ENCODE measurements around the gene DNAH11.
"Not testable (repeated sequence)": the region's sequence is repeated elsewhere in the genome, so short reads cannot be mapped to it uniquely, and the experiment has no call there.

DNAH11 gene

DNA sequence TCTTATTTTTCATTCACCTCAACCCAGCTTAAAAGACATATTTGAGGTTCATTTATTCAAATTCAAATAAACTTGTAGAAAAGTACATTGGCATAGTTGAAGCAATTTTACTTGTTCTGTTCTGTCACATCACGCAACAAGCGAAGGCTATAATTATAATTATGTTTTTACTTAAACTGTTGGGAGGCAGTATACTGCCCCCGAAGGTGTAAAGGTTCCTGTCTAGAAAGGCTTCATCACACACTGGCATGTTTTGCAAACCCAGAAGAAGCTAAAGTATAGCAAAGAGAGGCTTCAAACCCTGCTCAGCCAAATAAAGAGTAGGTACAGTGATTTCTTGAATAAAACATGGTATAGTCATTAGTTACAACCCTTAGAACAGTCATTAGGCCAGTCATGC is 340.2 kb downstream of the DNAH11 start:
- DNase-seq: no peak

DNA sequence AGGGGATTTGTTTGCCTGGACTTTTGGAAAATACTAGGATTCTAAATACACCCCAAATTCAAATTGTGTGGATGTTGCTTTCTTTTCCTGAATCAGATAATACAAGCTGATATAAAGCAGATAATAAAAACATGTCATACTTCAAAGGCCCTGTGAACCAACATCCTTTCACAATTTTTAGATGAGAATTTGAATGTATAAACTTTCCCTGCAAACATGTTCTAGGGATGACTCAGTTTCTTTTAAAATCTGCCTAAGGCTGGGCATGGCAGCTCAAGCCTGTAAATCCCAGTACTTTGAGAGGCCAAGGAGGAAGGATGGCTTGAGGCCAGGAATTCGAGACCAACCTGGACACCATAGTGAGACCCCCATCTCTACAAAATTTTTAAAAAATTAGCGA is 340.7 kb downstream of the DNAH11 start:
- DNase-seq: not testable (repeated sequence)

DNA sequence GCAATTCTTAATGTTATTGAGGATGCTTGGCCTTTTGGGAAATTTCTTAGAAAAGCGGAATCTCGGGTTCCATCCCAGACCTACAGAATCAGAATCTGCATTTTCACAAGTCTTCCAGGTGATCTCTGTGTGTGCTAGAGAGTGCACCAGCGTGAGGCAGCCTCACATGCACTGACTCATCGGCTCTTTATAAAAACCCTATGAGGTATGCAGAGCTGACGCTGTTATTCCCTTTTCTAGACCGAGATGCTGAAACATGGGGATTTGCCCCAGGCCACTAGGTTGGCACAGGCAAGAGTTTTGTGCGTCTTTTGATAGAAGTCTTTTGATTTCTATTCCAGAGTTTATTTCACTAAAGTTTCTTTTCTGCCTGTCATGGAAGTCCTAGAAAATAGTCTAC is 341.7 kb downstream of the DNAH11 start:
- DNase-seq: no peak

DNA sequence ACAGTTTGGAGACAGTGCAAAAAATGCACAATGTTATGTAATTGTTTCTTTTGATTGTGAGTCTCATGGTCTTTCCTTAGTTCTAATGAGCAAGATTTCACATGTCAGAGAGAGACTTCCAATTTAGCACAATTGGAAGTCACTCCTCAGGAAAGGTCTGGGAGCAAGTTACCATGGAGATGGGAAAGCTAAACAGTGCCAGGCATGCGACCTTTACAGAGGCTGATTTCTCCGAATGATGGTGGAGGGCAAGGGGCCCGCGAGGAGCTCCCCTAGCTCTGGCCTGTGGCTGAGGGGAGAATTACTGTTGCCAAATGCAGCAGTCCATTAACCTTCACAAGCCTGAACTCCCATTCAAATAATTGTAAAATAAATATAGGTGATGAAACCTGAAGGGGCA is 343.6 kb downstream of the DNAH11 start:
- no peak for DNase-seq

DNA sequence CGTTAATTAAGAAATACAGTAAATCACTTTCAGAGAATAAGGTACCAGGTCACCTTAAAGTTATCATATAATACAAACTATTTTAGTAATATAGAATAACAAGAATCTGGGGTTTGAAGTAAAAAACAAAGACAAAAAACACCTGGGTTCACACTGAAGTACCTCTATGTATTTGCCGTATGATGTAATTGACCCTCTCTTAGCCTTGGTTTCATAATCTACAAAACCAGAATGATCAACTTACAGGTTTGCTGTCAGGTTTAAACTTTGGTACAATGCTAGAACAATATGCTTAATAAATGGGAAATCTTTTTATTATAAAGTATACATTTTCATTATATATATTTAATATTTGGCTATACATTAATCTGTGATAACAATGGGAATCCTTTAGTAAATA is 344.5 kb downstream of the DNAH11 start:
- DNase-seq: no peak

DNA sequence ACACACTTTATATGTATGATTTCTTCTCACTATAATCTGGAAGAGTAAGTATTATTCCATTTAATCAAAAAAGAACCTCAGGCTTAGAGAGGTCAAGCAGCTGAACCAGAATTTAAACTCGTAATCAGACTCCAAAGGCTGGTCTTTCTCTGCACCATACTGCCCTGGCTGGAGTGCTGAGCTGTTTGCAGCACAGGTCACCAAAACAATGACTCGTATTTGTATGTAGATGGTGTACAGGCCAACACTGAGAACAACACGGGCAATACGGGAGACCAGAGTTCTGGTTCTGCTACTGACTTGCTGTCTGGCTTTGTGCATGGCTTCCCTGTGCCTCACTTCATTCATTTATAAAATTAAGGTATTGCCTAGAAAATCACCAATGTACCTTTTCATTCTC is 344.9 kb downstream of the DNAH11 start:
- DNase-seq: no peak

DNA sequence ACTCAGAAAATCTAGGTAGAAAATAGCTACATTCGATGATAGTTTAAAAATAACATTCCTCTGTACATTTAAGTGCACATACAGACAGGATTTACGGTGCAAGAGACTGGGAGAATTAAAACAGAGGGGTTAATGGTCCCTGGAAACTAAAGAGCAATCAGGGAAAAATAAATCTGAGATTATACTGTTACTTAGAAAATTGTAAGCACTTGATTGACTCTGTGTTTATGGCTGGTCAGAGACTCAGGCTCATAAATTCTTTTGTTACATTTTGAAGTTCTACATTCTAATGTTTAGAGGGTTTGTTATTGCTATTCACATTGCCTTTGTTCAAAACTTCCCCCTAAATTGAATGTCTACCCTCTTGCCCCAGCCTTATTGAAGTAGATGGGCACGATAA is 348.5 kb downstream of the DNAH11 start:
- no peak for DNase-seq

DNA sequence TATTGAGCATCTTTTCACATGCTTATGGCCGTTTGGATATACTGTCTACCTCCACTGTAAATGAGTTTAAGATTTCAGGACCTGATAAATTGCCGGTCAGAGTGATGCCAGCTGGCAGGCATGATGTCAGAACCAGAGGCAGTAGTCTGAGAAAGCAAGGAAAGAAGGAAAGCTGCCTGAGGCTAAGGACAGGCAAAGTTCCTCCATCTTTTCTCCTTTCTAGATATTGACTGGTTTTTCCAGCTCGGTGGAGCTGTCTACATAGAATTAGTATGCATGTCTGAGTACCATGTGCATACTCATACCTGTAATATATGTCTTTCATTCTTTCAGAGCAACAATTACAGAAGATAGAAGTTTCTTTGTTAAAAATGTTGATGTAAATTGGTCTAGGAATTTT is 350.6 kb downstream of the DNAH11 start:
- DNase-seq: no peak

DNA sequence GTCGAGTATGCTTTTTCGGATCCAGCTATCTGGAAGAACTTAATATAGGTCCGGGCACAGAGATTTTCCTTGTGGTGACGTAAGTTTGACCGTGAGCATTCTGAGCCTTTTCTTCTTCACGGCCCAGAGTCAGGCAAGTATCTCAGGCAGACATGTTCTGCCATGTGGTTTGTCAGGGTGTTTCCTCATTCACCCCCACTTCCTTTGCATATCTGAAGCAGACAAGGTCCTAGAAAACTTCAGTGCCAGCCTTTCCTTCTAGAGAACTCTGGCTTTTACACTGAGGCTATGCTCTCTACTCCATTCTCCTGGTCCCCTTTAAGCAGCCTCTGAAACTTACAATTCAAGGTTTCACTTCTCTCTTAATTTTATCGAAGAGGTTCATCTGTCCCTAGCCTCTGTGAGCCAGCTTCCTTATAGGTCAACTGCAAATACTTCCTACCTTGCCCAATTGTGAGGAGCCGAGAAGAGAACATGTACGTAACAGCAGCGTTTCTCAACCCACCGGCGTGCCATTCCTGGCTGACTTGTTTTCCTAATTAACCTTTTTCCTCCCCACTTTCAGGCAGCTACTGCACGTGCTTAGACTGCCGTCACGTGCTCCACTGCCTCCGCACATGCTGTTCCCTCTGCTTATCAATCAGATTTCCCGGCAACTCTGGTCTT is 355.6 kb downstream of the DNAH11 start:
- no peak for DNase-seq

DNA sequence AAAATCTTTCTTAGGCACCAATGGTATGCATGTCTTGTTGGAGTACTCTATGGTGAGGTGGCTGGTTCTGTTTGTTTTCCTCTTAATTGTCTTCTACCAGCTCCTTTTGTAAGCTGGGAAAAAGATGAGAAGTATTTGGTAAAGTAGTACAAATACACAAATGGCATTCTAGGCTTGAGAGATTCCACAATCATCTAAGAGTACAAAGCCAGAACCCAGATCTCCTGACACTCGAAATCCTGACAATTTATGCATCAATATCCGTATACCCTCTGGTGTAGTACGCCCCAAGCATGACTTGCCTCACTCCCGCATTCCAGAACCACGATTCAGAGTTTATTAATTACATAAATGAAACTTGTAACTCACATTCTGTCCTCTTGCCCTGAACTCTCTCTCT is 359.4 kb downstream of the DNAH11 start:
- DNase-seq: no peak

DNA sequence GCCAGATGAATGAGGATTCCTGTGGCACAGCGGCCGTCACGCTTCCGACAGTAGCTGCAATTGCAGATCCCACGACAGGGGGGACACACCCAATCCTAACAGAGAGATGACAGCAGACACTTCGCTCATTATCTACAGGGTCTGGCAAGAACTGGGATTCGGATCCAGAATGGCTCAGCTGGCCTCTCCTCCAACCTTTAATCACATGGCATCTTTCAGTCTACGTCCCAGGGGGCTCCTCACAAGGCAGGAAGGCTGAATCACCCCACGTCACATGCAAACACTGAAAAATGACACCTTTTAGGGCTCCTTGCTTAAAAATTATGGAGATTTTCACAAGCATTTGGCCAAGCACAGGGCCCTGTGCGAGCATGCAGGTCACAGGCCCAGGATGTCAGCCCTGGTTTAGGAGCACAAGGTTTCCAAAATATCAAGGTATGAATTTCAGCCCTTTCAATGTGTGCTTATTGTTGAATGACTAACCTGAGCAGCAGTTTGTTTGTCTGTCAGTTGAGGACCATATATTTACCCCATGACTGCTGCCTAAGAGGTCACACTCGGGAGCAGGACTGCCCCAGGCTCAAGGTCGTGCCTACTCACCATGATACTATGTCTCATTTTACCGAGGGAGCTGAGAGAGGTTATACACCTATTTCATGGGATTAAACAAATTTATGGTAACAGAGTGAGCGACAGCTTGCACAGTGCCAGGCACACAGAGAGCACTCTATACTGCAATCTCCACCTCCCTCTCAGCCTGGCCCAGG is 360.4 kb downstream of the DNAH11 start:
- DNase-seq: no peak

DNA sequence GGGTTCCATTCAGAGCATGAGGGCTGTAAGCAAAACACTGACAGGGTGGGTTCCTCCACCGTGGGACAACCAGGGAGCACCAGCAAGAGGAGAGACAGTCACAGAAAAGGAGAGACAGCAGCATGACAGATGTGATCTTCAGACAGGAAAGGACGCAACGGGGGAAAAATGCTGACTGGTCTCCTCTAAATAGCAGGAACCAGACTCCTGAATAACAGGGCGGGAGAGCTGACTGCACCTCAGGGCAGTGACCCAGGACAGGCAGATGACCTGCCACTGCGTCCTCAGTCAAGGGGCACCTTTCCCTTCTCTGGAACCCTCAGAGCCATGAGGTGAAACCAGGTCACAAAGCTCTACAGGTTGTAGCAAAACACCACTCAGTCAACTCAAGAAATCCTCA is 365.9 kb downstream of the DNAH11 start:
- no peak for DNase-seq

DNA sequence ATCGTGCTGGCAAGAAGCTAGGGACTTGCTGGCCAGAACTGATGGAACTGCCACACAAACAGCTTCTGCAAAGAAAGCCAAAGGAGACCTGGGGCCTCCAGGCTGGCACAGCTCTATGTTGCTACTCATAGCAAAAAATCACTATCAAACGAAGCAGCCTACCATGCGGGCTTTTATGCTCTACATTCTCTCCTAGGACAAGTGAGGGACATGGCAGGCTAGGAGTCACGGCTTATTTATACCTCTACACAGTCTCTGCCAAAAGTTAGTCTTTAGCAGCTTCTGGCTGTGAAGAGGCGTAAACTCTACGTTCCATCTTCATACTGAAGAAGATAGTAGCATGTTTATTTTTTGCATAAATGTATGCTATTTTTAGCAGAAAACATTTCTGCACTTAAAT is 367.4 kb downstream of the DNAH11 start:
- no peak for DNase-seq

DNA sequence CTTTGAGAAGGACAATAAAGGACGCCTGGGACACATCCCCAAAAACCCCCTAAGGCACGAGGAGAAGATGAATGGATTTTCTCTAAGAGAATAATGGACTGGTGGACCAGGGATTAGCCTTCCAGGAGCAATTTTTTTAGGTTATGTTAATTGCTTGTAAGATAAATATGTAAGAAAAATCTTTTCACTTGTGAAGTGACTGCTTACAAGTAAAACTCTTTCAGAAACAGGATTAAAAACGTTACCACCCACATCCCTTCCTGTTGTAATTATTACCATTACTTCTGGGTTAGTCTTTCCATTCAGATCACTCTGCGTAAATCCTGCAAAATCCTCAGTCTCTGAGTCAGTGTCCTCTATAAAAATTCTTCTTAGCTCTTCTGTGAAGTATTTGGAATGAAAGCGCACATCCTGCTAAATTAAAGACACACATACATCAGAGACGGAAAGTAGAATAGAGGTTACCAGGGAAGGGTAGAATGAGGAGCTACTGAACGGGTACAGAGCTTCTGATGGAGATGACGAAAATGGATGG is 368.6 kb downstream of the DNAH11 start:
- peak in 1 of 56 donors; percentile 13 for DNase-seq

DNA sequence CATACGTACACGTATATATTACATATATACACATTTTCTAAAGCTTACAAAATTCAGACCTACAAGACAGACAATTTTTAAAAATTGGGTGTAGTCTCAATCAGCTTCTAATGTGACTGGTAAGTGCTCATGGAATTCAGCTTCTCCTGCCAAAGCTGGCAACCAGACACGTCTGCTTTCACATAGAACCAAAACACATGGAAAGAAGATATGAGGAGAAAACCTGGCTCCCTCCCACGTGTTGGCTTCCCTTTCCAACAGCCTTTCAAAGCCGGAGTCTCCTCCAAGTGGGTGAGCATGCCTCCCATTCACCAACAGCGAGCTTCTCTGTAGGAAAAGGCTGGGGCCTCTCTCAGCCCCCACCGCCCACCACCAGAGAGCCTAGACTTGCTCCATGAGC is 369.5 kb downstream of the DNAH11 start:
- DNase-seq: peak in 1 of 56 donors; percentile 5

DNA sequence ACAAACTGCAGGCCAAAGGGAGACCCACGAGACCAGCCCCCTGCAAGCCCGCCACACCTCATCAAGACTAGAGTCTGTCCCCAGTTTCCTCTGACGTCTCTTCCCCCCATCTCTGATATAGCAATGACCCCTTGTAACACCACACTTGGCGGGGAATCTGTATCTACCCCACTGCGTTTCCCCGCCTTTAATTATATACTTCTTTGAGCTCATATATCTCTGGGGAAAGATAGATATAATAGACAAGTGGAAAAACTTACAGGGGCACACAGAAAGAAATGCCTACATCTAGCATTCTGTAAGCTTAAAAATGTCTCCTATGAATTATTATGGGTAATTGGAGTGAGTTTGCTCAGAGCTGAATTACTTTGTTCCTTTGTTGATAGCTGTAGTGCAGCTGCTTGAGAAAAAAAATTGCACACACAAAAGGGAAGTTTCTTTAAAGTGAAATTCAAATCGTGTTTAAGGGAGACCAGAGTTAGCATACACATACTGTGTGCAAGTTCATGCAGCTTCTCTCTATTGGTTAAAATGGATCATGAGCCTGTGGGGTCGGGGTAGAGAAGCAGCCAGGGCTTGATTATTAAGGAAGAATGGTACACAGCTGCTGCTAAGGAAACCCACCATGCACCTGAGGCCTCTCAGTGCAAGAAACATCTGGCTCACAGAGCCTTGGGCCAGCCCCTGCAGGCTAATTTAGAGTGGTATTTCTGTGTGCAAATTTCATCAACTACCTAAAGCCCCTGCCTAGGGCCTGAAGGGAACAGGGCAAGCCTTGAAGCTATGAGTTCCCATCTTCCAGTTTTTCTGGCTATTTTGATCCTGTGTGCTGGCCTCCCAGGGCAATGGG is 370.3 kb downstream of the DNAH11 start:
- no peak for DNase-seq

DNA sequence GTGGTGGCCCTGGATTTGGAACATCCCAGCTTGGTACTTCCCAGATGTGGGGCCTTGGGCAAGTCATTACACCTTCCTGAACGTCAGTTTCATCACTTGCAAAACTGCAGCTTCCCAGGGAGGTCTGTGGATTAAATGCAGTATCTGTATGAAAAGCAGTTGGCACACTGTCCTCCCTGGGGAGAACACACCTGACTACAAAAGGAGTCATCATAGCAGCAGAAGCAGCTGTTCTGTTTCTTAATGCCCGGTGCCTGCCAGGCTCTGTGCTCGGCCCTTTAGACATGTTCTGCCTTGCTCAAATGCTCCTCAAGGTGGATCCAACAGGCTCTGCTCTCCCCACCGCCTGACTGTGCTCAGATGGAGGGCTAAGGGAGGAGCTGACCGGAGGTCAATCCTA is 371.8 kb downstream of the DNAH11 start:
- no peak for DNase-seq

DNA sequence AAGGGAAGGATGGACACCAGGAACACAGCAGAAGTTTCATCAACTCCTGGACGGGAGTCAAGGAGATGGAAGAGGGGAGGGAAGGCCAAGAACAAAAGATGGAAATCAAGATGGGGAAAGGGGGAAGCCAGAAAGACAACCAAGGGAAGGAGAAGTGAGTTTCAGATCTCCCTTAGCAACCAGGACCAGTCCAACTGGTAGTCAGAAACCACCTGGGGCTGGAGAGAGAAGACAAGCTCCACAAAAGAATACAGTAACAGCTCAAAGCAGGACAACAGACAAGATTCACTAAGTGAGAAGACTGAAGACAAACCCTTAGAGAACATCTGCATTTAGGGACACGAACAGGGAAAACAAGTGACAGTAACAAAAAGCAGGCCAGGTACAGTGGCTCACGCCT is 372.3 kb downstream of the DNAH11 start:
- DNase-seq: no peak

DNA sequence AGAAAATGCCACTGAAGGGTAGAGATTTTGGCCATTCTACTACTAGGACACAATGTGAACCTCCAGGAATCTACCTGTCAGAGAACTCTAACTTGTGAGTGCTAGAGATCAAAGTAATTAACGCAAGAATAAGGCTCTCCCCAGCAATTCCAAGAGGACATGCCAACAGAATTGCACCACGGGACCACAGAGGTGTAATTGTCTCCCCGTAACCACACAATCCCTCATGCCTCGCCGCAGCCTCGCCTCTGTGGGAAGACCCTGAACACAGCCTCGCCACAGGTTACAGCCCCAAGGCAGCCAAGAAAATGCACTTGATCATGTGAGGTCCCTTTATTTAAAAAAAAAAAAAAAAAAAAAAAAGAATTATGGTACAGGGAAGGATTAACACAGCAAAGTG is 373.3 kb downstream of the DNAH11 start:
- no peak for DNase-seq

DNA sequence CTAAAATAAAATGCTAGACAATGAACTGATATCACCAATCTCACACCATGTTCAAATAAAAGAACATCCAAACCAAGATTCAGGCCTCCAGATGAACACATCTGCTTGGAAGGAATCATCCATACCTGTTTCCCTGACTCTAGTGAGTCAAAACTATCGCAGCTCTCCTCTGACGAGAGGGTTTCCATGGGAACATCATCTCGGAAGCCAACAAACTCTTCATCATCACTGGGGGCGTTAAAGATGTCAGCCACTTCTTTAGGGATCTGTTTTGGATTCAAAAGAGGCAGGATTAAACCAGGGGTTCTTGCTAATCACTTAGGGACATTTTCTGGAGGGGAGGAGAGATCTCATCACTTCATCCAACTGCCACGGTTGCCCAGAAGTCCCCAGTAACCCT is 373.8 kb downstream of the DNAH11 start:
- peak in 18 of 56 donors; percentile 4 to 67 (median 32) for DNase-seq

DNA sequence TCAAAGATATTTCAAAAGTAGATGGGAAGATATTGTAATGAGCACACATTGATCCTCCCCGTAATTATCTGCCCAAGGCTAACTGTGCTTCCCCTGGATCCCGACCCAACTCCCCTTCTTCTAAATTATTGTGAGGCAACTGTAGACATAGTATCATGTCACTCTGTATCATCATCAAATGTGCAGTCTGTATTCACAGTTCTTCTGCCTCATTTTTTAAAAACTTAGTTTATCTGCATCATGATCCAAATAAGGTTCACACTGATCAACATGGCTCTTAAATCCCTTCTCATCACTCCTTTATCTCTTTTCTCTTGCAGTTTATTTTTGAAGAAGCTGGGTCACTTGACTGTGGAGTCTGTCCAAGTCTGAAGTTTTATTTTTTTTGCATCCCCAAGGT is 375.4 kb downstream of the DNAH11 start:
- DNase-seq: no peak

DNA sequence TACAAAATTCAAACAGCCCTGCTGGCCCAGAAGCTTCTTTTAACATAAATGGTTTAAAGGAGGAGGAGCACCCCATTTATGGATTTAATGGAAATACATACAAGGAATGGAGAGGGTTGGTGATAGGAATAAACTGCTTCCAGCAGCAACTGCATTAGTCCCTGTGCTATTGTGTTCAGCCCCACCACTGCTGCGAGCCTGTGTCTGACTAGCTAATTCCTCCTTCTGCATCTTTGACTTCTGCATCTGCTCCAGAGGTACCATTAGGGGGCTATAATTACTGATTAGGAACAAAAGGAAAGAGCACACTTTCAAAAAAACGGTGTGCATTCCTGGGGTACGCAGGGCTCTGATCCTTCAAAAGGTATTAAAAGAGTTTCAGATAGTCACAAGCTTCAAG is 378.1 kb downstream of the DNAH11 start:
- no peak for DNase-seq
